Nephron (organoid): Measurements from ENCODE around the gene CREBL2.
A peak's percentile ranks its signal among the peaks of the same experiment; 100 is the strongest.

Source experiments
- H3K27ac Mint-ChIP-seq, 3 experiments: 2 replicates each; pipeline ENCODE4 v1.8.0; 2020; ENCODE audit warnings: mixed read lengths in 3 of 3, mild to moderate bottlenecking in 2 of 3, moderate library complexity in 1 of 3
- H3K27me3 Mint-ChIP-seq: 2 replicates; pipeline ENCODE4 v1.8.0; 2021; ENCODE audit warnings: low read depth, mild to moderate bottlenecking, moderate library complexity, mixed read lengths
- H3K36me3 Mint-ChIP-seq: 2 replicates; pipeline ENCODE4 v1.8.0; 2020; ENCODE audit warnings: low read depth, mixed read lengths
- H3K4me1 Mint-ChIP-seq: 2 replicates; pipeline ENCODE4 v1.8.0; 2020; ENCODE audit warnings: mixed read lengths
- H3K4me3 Mint-ChIP-seq, 3 experiments: 2 replicates each; pipeline ENCODE4 v1.8.0; 2020; ENCODE audit warnings: mild to moderate bottlenecking in 3 of 3, mixed read lengths in 3 of 3, moderate library complexity in 2 of 3
- H3K9me3 Mint-ChIP-seq: 2 replicates; pipeline ENCODE4 v1.8.0; 2020; ENCODE audit warnings: mixed read lengths
- CTCF ChIP-seq, 3 experiments: fragments of 200-600 bp; sonication (generic); IDR thresholded peaks; one replicate each; pipeline ENCODE4 v1.5.0; 2021; ENCODE audit warnings: antibody characterized with exemption in 3 of 3; ENCODE audit not compliant: unreplicated experiment in 3 of 3

Gene CREBL2

GRCh38 chr12:12598864-12599263, 12.8 kb upstream of the CREBL2 start:
- no peak for TF ChIP-seq CTCF (IDR thresholded peaks at IDR 0.05; ENCODE audit: unreplicated experiment in 3 of 3)
- no peak overlapping the region for H3K4me3 Mint-ChIP-seq
- H3K27me3 Mint-ChIP-seq: peaks cover 5% of the 10 kb centered on the region
- no peaks in the 10 kb centered on the region for H3K4me1 Mint-ChIP-seq
- H3K36me3 Mint-ChIP-seq: no peaks in the 10 kb centered on the region
- no peak overlapping the region for H3K27ac Mint-ChIP-seq
- no peaks in the 10 kb centered on the region for H3K9me3 Mint-ChIP-seq

- H3K9me3 Mint-ChIP-seq: no peaks in the 10 kb centered on the region
- no peak overlapping the region for H3K4me3 Mint-ChIP-seq
- no peaks in the 10 kb centered on the region for H3K4me1 Mint-ChIP-seq
Observed at GRCh38 chr12:12599750-12600643, 11.7 kb upstream of the CREBL2 start.

GRCh38 chr12:12600659-12601058, 11.0 kb upstream of the CREBL2 start:
- Mint-ChIP-seq H3K9me3 (no peaks in the 10 kb centered on the region), H3K27ac (no peak overlapping the region), H3K27me3 (peaks cover 4% of the 10 kb centered on the region), H3K36me3 (no peaks in the 10 kb centered on the region), H3K4me3 (no peak overlapping the region), H3K4me1 (no peaks in the 10 kb centered on the region)
- TF ChIP-seq CTCF (IDR thresholded peaks at IDR 0.05; ENCODE audit: unreplicated experiment in 3 of 3): no peak

More at GRCh38 chr12:12599750-12600643, 11.7 kb upstream of the CREBL2 start:
- no peak overlapping the region for H3K27ac Mint-ChIP-seq
- H3K27me3 Mint-ChIP-seq: peaks cover 5% of the 10 kb centered on the region
- TF ChIP-seq CTCF (IDR thresholded peaks at IDR 0.05; ENCODE audit: unreplicated experiment in 3 of 3): no peak
- H3K36me3 Mint-ChIP-seq: no peaks in the 10 kb centered on the region

GRCh38 chr12:12604740-12605139, 6.9 kb upstream of the CREBL2 start:
- H3K9me3 Mint-ChIP-seq: no peaks in the 10 kb centered on the region

GRCh38 chr12:12606781-12607589, 4.7 kb upstream of the CREBL2 start:
- no peak overlapping the region for H3K4me3 Mint-ChIP-seq
- H3K4me1 Mint-ChIP-seq: peaks cover 5% of the 10 kb centered on the region

More at GRCh38 chr12:12604740-12605139, 6.9 kb upstream of the CREBL2 start:
- no peak for TF ChIP-seq CTCF (IDR thresholded peaks at IDR 0.05; ENCODE audit: unreplicated experiment in 3 of 3)
- peak overlapping the region; percentile 10 to 80 (median 66) for H3K27ac Mint-ChIP-seq
- H3K36me3 Mint-ChIP-seq: no peaks in the 10 kb centered on the region
- no peaks in the 10 kb centered on the region for H3K4me1 Mint-ChIP-seq
- H3K27me3 Mint-ChIP-seq: no peaks in the 10 kb centered on the region
- H3K4me3 Mint-ChIP-seq: no peak overlapping the region

More at GRCh38 chr12:12606781-12607589, 4.7 kb upstream of the CREBL2 start:
- peak overlapping the region; percentile 10 to 86 (median 75) for H3K27ac Mint-ChIP-seq
- no peaks in the 10 kb centered on the region for H3K9me3 Mint-ChIP-seq
- no peaks in the 10 kb centered on the region for H3K36me3 Mint-ChIP-seq
- H3K27me3 Mint-ChIP-seq: no peaks in the 10 kb centered on the region
- no peak for TF ChIP-seq CTCF (IDR thresholded peaks at IDR 0.05; ENCODE audit: unreplicated experiment in 3 of 3)
